Stimulated activated CD4-positive, alpha-beta T cell treated with anti-CD3 and anti-CD28 coated beads, Interleukin-2, amount 100 ng/mL, for 24 hours (primary cell): ENCODE data around the gene RASGRP1.

Experiments used
- DNase-seq, 2 donors: peaks; one replicate each; pipeline ENCODE4 v3.0.0-alpha.2; 2020

RASGRP1 gene

DNA sequence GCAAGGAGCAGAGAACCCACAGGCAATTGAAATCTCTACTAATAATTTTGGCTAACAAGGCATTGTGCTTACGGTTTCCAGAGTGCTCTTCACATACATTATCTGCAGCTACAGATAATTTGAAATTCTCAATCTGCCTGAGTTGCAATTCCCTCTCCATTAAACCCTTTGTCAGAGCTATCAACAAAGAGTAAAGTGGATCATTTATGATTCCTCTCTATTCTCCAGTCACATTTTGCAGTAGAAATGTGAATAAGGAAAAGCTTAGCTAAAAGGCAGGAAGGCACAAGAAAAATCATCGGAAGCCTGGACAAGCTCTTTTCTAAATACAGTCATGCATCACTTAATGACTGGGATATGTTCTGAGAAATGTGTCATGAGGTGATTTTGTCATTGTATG is 61.1 kb downstream of the RASGRP1 start:
- DNase-seq: no peak

GRCh38 chr15:38499651-38500050 is 65.0 kb downstream of the RASGRP1 start:
- no peak for DNase-seq

DNA sequence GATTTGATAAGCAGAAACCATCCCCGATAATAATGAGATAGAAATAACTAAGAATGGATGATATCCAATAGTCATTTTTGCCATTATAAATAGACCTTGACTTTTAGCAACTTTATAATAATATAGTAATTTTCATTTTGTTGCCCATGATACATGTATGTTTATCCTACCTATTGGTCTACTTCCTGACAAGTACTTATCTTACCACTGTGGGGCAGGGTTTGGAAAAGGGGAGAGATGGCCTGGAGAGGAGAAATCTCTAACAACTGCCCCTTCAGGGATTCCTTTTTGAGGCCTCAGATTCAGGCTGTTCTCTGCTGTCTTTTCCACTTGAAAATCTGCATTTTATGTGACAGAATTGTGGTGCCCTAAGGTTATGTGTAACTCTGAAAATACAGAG is 68.5 kb downstream of the RASGRP1 start:
- no peak for DNase-seq

- DNase-seq: no peak
These were observed 74.2 kb downstream of the RASGRP1 start for GRCh38 chr15:38490242-38490922.

DNA sequence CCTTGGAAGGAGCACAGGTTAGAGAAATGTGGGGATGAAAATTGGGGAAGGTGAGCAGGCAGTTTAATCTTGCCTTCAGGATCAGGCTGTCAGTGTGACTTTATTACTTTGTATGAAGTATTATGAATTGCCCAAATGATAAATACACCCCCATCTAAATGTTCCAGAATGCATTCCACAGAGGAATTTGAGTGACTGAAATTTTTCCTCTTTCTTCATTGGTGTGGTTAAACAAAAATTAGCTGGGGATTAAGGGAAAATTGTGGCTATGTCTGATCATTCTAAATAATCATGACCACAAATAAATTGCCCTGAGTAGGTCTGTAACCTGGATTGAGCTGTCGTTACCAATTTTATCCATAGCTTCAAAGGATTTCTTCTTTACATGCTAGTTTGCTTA is 77.2 kb downstream of the RASGRP1 start:
- no peak for DNase-seq

DNA sequence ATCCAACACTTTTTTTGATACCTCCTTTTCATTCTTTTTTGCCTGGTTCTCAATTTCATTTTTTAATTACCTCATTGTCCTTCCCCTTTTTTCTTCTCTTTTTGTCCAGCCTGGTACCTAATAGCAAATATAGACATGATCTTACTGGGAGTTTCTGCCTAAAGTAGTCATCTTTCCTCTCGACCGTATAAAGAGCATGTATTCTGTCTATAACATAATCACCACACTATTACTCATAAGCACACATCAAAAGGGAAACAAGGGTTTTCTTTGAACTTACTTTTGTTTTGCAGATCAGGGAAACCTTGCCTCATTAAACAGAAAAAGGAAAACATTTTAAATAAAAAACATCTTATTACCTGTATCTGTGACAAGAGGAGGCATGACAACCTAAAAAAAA is 77.7 kb downstream of the RASGRP1 start:
- DNase-seq: no peak

DNA sequence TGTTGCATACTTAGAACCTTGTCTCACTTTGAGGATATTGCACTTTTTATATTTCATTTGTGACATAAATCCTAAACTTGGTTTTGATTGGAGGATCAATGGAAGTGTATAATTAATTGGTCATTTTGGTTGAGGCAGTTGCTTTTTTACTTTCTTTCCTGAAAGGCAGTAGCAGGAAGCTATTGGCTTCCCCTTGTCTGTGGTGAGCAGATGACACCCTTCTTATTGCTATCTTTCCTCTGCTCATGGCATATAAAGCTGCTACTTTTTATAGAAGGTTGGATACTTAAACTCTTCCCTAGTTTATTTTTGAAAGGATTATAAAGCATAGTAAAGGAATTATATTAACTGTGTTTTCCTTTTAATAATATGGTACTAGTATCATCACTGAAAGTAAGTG is 82.0 kb downstream of the RASGRP1 start:
- DNase-seq: no peak

GRCh38 chr15:38481761-38482160 is 82.9 kb downstream of the RASGRP1 start:
- no peak for DNase-seq

GRCh38 chr15:38481113-38481512 is 83.5 kb downstream of the RASGRP1 start:
- DNase-seq: no peak

GRCh38 chr15:38479756-38480155 is 84.9 kb downstream of the RASGRP1 start:
- DNase-seq: no peak

DNA sequence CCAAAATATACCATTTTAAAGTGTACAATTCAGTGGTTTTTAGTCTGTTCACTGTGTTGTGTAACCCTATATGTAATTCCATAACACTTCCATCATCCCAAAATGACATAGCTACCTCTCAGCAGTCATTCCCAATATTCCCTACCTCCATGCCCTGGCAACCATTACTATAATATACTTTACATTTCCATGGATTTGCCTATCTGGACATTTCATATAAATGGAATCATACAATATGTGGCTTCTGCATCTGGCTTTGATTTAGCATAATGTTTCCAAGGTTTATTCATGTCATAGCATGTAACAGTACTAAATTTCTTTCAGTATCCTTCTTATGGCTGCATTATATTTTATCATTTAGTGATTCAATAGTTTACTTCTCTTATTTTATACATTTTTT is 85.3 kb downstream of the RASGRP1 start:
- DNase-seq: no peak

GRCh38 chr15:38477637-38478036 is 87.0 kb downstream of the RASGRP1 start:
- no peak for DNase-seq

DNA sequence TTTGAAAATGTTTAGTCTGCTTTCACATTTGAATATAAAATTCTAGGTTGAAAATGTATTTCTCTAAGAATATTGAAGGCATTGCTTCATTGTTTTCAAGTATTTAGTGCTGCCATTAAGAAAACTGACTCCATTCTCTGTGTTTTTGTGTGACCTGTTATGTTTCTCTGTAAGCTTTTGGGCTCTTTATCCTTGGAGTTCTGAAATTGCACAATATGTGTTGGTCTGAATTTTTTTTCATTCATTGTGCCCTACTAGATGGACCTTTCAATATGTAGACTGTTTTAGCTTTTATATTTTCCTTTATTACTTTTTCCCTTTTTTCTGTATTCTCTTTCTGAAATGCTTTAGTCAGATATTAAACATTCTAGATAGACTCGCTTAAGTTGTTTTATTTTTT is 88.5 kb downstream of the RASGRP1 start:
- no peak for DNase-seq

GRCh38 chr15:38475361-38475760 is 89.3 kb downstream of the RASGRP1 start:
- no peak for DNase-seq

DNA sequence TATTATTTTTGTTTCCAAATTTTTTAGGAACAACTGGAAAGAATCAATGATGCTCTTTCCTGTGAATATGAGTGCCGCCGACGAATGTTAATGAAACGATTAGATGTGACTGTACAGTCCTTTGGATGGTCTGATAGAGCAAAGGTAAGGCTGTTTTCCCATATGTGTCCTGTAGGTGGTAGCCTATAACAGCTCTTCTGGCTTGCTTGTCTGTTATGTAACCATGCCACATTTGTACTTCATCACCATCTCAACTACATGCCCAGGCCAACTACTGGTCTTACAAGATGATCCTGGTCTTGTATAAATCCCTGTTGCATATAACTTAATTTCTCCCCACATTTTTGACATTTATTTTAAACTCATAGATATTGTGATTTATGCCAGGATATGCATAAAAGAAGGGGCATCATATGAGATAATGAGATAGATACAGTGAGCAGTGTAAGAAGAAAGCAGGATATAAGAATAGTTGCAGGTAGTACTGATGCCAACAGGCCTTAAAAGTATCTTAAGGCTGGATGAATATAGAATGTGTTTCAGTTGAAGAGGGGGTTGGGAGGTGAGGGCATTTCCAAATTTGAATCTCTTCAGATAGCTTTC is 90.4 kb downstream of the RASGRP1 start:
- peak in 1 of 2 donors; percentile 37 for DNase-seq

DNA sequence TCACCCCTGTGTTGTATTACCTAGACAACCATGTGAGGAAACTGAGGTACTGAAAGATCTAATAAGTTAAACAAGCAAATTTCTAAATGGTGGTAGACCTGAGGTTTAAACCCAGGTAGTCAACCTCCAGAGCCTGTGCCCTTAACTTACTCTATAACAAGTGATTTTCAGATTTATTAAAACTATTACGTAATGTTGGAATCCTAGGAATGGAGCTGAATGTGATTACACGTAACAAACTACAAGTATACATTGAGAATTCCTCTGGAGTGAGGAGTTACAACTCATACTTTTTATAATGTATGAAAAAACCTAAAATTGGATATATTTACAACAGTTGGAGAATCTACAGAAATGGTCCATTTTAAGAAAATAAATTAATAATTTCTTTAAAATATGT is 92.6 kb downstream of the RASGRP1 start:
- DNase-seq: no peak

- no peak for DNase-seq
These were observed 93.8 kb downstream of the RASGRP1 start for GRCh38 chr15:38470816-38471215.

GRCh38 chr15:38464675-38465074 is 99.9 kb downstream of the RASGRP1 start:
- no peak for DNase-seq

DNA sequence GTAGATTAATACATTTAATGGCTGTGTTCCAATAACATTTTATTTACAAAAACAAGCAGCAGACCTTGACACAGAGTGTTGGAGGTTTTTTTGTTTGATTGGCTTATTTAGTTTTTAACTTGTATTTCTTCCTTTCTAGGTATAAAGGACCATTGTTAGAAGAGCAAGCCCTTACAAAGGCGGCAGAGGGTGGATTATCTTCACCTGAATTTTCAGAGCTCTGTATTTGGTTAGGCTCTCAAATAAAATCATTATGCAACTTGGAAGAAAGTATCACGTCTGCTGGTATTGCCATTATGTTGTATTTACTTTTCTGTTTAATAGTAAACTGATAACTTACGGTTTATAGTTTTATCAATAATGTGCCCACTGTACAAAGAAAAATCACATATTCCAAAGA is 100.7 kb downstream of the RASGRP1 start:
- DNase-seq: no peak

DNA sequence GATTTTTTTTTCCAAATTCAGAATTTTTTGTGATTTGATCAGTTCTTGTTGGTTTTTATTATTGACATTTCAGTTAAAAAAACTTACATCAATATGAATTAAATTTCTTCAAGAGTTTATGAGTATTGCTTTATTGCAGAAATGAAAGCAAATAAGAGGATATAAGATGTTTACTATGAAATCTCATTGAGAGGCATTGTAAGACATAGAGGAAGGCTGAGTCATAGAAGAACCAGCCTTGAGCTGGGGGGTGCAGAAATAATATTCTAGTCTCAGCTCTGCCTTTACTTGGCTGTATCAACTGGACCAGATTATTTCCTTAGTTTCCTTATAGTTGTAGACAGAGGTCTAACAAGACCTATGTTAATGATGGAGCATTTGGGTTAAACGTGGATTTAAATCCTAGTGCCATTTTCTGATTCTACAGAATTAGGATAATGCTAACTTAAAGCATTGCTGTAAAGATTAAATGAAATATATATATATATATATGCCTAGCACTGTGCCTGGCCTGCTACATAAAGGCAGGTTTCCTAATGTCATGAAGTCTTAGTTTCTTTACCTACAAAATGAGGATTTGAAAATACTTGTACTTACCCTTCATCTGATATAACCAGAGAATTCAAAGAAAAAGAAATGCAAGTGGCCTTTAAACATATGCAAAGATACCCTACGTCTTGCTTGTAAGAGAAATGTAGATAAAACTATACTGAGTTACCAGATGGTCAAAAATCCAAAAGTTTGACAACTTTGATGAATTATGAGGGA is 103.4 kb downstream of the RASGRP1 start:
- DNase-seq: no peak

DNA sequence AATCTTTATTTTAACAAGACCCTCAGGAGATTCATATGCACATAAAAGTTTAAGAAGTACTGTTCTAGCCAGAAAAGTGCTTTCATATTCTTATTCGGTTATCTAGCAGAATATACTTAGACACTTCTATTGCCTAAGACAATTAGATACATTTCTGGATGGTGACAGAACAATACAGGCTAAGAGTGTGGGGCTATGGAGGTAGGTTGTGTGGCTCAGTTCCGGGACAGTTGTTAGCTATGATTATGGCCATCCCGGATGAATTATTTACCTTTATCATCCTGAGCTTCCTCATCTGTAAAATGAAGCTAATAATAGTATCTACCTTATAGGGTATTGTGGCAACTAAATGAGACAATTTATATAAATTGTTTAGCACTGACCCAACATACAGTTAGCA is 104.1 kb downstream of the RASGRP1 start:
- DNase-seq: no peak

- no peak for DNase-seq
These were observed 105.1 kb downstream of the RASGRP1 start for GRCh38 chr15:38459480-38459879.

DNA sequence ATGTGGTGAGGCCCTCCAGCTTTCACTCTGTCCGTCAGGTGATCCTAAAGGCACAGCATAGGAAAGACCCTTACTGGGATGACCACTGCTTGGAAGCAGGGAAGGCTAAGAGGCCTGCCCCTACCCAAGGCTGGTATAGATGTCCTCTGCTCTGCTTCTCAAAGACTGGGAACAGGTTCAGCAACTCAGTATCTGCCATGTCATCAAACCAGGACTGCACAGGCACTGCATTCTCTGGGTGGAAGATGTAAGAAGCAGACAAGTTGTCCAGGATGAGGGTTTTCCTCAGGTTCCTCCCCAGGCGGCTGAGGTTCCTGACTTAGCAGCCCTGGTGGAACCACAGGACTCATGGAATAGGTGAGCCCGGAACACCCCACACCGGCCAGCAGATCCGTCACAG is 106.0 kb downstream of the RASGRP1 start:
- no peak for DNase-seq

GRCh38 chr15:38455092-38455491 is 109.5 kb downstream of the RASGRP1 start:
- DNase-seq: no peak
